Measurements from ENCODE around the gene NPAS3. TPM values are rescaled to one million over a fixed set of nuclear protein-coding genes. Genes with fewer than 3 reads are reported as not detected.

Gene NPAS3
- total and polyA plus RNA-seq, 4 donors = 0.07 to 0.09 (median 0.08) TPM; not detected in 1

DNA sequence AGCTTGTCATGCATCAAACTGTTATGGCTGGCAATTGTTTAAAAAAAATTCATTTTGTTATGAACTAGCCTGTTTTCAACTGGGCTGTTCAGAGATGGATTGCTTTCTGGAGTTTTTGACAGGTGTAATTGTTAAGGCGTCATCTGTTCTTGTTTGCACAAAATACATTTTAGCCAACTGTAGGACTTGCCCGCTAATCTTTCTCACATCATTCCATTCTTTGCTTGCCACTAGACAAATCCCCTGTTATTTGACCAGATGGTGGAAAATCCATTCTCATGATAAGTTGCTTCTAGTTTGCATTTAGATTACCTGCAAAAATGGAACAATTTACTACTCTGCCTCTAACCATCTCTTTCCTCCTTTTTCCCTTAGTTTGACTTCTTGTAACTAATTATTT is 114.3 kb downstream of the NPAS3 start:
- Histone ChIP-seq H3K27ac (ENCODE audit: low read depth in 1 of 2, low read length in 2 of 2) (no peak overlapping the region), H3K4me3 (ENCODE audit: low read depth in 1 of 3, low read length in 3 of 3) (no peak overlapping the region), H3K27me3 (ENCODE audit: control insufficient read depth in 4 of 4, insufficient read depth in 4 of 4, low read length in 3 of 4) (peaks cover 0 to 6% (median 0%) of the 10 kb centered on the region in 4 donors), H3K36me3 (ENCODE audit: control insufficient read depth in 4 of 4, insufficient read depth in 3 of 4, low read depth in 1 of 4, low read length in 3 of 4) (no peaks in the 10 kb centered on the region), H3K4me1 (ENCODE audit: control insufficient read depth in 4 of 4, insufficient read depth in 4 of 4, low read length in 3 of 4) (no peaks in the 10 kb centered on the region), H3K9ac (ENCODE audit: low read depth in 1 of 2, low read length in 2 of 2) (no peak overlapping the region), H3K9me3 (ENCODE audit: control insufficient read depth in 4 of 4, low read length in 3 of 4) (no peaks in the 10 kb centered on the region)
- WGBS = 81% methylated on average over 2 of the region's 2 CpGs
- no peak for DNase-seq (ENCODE audit: low spot score)
- TF ChIP-seq YY1 (IDR thresholded peaks at IDR 0.05) = no peak
- TF ChIP-seq FOXA2 (IDR thresholded peaks at IDR 0.05) = no peak
- TF ChIP-seq TAF1 (conservative IDR thresholded peaks at IDR 0.05) = no peak
- TF ChIP-seq RAD21 (IDR thresholded peaks at IDR 0.05) = no peak
- TF ChIP-seq, protein P1, sequence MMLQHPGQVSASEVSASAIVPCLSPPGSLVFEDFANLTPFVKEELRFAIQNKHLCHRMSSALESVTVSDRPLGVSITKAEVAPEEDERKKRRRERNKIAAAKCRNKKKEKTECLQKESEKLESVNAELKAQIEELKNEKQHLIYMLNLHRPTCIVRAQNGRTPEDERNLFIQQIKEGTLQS (IDR thresholded peaks at IDR 0.05) = no peak
- TF ChIP-seq HNF4G (IDR thresholded peaks at IDR 0.05) = no peak
- TF ChIP-seq GABPA (IDR thresholded peaks at IDR 0.05 in 1 of 2, conservative IDR thresholded peaks at IDR 0.05 in 1 of 2) = no peak
- TF ChIP-seq, protein P2, sequence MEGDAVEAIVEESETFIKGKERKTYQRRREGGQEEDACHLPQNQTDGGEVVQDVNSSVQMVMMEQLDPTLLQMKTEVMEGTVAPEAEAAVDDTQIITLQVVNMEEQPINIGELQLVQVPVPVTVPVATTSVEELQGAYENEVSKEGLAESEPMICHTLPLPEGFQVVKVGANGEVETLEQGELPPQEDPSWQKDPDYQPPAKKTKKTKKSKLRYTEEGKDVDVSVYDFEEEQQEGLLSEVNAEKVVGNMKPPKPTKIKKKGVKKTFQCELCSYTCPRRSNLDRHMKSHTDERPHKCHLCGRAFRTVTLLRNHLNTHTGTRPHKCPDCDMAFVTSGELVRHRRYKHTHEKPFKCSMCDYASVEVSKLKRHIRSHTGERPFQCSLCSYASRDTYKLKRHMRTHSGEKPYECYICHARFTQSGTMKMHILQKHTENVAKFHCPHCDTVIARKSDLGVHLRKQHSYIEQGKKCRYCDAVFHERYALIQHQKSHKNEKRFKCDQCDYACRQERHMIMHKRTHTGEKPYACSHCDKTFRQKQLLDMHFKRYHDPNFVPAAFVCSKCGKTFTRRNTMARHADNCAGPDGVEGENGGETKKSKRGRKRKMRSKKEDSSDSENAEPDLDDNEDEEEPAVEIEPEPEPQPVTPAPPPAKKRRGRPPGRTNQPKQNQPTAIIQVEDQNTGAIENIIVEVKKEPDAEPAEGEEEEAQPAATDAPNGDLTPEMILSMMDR (IDR thresholded peaks at IDR 0.05; ENCODE audit: low read depth, low read length, missing input control) = no peak
- TF ChIP-seq, protein P3, sequence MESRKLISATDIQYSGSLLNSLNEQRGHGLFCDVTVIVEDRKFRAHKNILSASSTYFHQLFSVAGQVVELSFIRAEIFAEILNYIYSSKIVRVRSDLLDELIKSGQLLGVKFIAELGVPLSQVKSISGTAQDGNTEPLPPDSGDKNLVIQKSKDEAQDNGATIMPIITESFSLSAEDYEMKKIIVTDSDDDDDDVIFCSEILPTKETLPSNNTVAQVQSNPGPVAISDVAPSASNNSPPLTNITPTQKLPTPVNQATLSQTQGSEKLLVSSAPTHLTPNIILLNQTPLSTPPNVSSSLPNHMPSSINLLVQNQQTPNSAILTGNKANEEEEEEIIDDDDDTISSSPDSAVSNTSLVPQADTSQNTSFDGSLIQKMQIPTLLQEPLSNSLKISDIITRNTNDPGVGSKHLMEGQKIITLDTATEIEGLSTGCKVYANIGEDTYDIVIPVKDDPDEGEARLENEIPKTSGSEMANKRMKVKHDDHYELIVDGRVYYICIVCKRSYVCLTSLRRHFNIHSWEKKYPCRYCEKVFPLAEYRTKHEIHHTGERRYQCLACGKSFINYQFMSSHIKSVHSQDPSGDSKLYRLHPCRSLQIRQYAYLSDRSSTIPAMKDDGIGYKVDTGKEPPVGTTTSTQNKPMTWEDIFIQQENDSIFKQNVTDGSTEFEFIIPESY (IDR thresholded peaks at IDR 0.05) = no peak
- TF ChIP-seq, protein P4, sequence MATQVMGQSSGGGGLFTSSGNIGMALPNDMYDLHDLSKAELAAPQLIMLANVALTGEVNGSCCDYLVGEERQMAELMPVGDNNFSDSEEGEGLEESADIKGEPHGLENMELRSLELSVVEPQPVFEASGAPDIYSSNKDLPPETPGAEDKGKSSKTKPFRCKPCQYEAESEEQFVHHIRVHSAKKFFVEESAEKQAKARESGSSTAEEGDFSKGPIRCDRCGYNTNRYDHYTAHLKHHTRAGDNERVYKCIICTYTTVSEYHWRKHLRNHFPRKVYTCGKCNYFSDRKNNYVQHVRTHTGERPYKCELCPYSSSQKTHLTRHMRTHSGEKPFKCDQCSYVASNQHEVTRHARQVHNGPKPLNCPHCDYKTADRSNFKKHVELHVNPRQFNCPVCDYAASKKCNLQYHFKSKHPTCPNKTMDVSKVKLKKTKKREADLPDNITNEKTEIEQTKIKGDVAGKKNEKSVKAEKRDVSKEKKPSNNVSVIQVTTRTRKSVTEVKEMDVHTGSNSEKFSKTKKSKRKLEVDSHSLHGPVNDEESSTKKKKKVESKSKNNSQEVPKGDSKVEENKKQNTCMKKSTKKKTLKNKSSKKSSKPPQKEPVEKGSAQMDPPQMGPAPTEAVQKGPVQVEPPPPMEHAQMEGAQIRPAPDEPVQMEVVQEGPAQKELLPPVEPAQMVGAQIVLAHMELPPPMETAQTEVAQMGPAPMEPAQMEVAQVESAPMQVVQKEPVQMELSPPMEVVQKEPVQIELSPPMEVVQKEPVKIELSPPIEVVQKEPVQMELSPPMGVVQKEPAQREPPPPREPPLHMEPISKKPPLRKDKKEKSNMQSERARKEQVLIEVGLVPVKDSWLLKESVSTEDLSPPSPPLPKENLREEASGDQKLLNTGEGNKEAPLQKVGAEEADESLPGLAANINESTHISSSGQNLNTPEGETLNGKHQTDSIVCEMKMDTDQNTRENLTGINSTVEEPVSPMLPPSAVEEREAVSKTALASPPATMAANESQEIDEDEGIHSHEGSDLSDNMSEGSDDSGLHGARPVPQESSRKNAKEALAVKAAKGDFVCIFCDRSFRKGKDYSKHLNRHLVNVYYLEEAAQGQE (IDR thresholded peaks at IDR 0.05) = no peak
- no peak for TF ChIP-seq SP1 (IDR thresholded peaks at IDR 0.05)
- TF ChIP-seq RXRA (IDR thresholded peaks at IDR 0.05) = no peak
- no peak for TF ChIP-seq NR2F2 (IDR thresholded peaks at IDR 0.05)
- no peak for TF ChIP-seq HNF4A (conservative IDR thresholded peaks at IDR 0.05)
- TF ChIP-seq FOXA1 (IDR thresholded peaks at IDR 0.05) = no peak
- TF ChIP-seq JUND (IDR thresholded peaks at IDR 0.05) = no peak
- TF ChIP-seq, protein P5, sequence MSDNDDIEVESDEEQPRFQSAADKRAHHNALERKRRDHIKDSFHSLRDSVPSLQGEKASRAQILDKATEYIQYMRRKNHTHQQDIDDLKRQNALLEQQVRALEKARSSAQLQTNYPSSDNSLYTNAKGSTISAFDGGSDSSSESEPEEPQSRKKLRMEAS (IDR thresholded peaks at IDR 0.05) = no peak

DNA sequence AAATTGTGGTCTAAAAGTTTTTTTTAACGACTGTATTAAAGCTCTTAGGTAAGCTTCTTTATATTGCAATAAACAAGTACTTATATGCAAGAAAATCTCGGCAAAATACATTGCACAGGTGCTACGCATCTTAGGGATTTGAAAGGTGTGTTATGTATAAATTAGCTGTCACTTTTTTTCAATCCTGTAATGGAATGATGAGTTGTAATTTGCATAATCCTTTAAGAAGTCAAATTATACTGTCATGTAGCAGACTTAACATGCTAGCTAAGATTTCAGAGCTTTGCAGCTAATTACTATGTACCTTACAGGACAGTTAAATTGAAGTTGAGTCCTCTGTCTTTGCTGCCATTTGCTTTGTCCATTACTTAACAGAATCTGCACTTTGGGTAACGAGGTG is 117.5 kb downstream of the NPAS3 start:
- Histone ChIP-seq H3K36me3 (ENCODE audit: control insufficient read depth in 4 of 4, insufficient read depth in 3 of 4, low read depth in 1 of 4, low read length in 3 of 4) (no peaks in the 10 kb centered on the region), H3K9ac (ENCODE audit: low read depth in 1 of 2, low read length in 2 of 2) (no peak overlapping the region), H3K9me3 (ENCODE audit: control insufficient read depth in 4 of 4, low read length in 3 of 4) (no peaks in the 10 kb centered on the region), H3K27ac (ENCODE audit: low read depth in 1 of 2, low read length in 2 of 2) (no peak overlapping the region), H3K27me3 (ENCODE audit: control insufficient read depth in 4 of 4, insufficient read depth in 4 of 4, low read length in 3 of 4) (peaks cover 0 to 6% (median 0%) of the 10 kb centered on the region in 4 donors), H3K4me3 (ENCODE audit: low read depth in 1 of 3, low read length in 3 of 3) (no peak overlapping the region), H3K4me1 (ENCODE audit: control insufficient read depth in 4 of 4, insufficient read depth in 4 of 4, low read length in 3 of 4) (no peaks in the 10 kb centered on the region)
- TF ChIP-seq GABPA (IDR thresholded peaks at IDR 0.05 in 1 of 2, conservative IDR thresholded peaks at IDR 0.05 in 1 of 2) (no peak), FOXA2 (IDR thresholded peaks at IDR 0.05) (no peak), HNF4A (conservative IDR thresholded peaks at IDR 0.05) (no peak), RAD21 (IDR thresholded peaks at IDR 0.05) (no peak), TAF1 (conservative IDR thresholded peaks at IDR 0.05) (no peak), RXRA (IDR thresholded peaks at IDR 0.05) (no peak), SP1 (IDR thresholded peaks at IDR 0.05) (no peak), EGR1 (IDR thresholded peaks at IDR 0.05; ENCODE audit: low read depth in 2 of 2) (no peak), YY1 (IDR thresholded peaks at IDR 0.05) (no peak), JUND (IDR thresholded peaks at IDR 0.05) (no peak)
- TF ChIP-seq, protein P4 (IDR thresholded peaks at IDR 0.05) = no peak
- WGBS = 74% methylated on average over 4 of the region's 4 CpGs
- no peak for DNase-seq (ENCODE audit: low spot score)

All from liver (tissue), 9 donors.